PC-9 (cell line): ENCODE results near the gene FOXC2.

Experiments used
- CTCF ChIP-seq: fragments of 200-600 bp; sonication (generic); conservative IDR thresholded peaks from 2 replicates; pipeline ENCODE4 v1.6.1; 2017; ENCODE audit warnings: mixed run types, antibody characterized with exemption, mild to moderate bottlenecking, moderate library complexity
- EZH2 ChIP-seq: fragments of 200-600 bp; sonication (generic); IDR thresholded peaks from 2 replicates; pipeline ENCODE4 v1.8.0; 2017; ENCODE audit warnings: antibody characterized with exemption, low read depth

- TF ChIP-seq CTCF (no peak), EZH2 (no peak)
Measured at GRCh38 chr16:86569701-86570447, 3.2 kb downstream of the FOXC2 start.
